NK-92 treated with Interleukin-12 subunit alpha and Interleukin-12 subunit beta, amount 100 ng/mL, for 24 hours (cell line): ENCODE measurements around the gene CST8.
"Not testable (repeated sequence)": the region's sequence is repeated elsewhere in the genome, so short reads cannot be mapped to it uniquely, and the experiment has no call there.

Source experiments
- DNase-seq: peaks from one replicate; lab custom pipeline; 2025; lab: John Stamatoyannopoulos, UW

CST8 gene, protein sequence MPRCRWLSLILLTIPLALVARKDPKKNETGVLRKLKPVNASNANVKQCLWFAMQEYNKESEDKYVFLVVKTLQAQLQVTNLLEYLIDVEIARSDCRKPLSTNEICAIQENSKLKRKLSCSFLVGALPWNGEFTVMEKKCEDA

GRCh38 chr20:23490817-23491216, at the start of gene CST8:
TSS of gene CST8 (plus strand) at chr20:23491117. CDS start at chr20:23491668, 551 bp downstream.
- DNase-seq: no peak

- DNase-seq: peak; percentile 43
Measured at GRCh38 chr20:23441850-23442313, 49.0 kb upstream of the CST8 start.

- DNase-seq: no peak
Measured at GRCh38 chr20:23442436-23442835, 48.5 kb upstream of the CST8 start.

GRCh38 chr20:23444859-23445258, 46.1 kb upstream of the CST8 start:
- no peak for DNase-seq

- DNase-seq: no peak
Measured at GRCh38 chr20:23445596-23446217, 45.2 kb upstream of the CST8 start.

GRCh38 chr20:23446505-23446904, 44.4 kb upstream of the CST8 start:
- DNase-seq: no peak

GRCh38 chr20:23448167-23448566, 42.8 kb upstream of the CST8 start:
- DNase-seq: no peak

DNA sequence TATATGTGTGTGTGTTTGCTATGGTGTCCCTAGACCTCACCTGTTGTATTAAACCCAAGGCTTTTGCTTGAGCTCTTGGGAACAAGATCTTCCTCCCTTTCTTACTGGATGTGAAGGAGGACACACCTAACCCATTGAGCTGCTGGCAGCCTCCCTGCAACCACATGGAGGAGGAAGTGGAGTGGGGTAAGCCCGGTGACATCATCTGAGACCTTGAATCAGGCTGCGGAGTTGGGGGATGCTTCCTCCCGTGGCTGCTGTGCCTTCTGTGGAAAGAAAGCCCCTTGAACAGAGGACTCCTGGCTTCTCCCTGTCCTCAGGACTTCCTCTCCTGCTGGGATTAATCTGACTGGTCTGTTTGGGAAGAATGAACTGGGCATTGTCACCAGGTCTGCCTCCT, 41.5 kb upstream of the CST8 start:
- no peak for DNase-seq

GRCh38 chr20:23450877-23451276, 40.0 kb upstream of the CST8 start:
- DNase-seq: no peak

DNA sequence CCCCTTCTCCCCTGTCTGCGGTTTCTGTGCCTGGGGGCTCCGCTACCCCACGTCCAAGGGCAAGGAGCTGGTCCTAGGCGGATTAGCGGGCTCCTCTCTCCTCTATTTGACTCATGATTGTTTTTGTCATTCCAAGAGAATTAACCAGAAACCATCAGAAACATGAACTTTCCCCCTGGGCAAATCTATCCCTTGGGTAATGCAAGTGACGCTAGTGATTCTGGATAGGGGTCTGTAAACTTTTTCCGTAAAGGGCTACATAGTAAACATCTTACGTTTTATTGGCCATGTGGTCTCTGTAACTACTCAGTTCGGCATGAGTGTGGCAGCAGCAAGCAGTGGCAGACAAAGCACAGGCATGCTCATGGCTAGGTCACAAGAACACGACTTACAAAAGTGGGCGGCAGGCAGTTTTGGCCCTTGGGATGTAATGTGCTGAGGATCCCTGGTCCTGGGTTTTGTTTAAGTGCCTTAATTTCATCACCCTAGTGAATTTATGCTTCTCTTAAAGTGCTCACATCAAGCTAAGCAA, 38.9 kb upstream of the CST8 start:
- no peak for DNase-seq

GRCh38 chr20:23452776-23453175, 38.1 kb upstream of the CST8 start, which contains the start of gene CST11:
TSS of gene CST11 (minus strand) at chr20:23452876. CDS start at chr20:23452811, 65 bp downstream.
- DNase-seq: no peak

DNA sequence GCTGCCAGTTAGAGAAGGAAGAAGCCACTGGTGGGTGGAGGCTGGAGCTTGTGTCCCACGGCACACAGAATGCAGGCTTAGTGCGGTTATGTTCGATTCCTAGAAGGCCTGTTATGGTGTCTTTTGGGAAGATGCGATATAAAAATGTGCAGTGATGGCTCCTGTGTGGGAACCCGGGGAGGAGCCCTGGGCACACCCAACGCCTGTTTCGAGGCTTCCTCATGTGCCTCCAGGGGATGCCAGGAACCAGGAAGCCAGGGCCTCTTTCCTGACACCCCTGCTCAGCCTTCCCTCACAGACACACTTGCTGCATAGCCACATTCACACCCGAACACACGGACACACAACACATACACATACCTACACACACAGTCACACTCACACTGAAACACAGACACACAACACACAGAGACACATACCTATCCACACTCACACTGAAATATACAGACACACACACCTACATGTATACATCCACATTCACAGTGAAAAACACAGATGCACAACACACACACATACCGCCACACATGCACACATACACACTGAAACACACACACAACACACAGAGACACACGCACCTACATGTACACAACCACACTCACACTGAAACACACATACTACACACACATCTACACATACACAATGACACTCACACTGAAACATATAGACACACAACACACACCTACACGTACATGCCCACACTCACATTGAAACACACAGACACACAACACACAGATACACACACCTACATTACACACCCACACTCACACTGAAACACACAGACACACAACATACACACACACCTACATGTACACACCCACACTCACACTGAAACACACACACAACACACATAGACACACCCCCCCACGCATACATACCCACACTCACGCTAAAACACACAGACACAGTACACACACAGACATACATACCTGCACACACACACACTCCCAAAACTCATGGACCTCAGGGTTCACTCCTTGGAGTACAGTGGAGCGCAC, 37.1 kb upstream of the CST8 start:
- no peak for DNase-seq

GRCh38 chr20:23454816-23455215, 36.1 kb upstream of the CST8 start:
- DNase-seq: no peak

- DNase-seq: peak; percentile 43
Measured at GRCh38 chr20:23455639-23456038, 35.3 kb upstream of the CST8 start.

GRCh38 chr20:23456409-23456808, 34.5 kb upstream of the CST8 start:
- DNase-seq: peak; percentile 48

DNA sequence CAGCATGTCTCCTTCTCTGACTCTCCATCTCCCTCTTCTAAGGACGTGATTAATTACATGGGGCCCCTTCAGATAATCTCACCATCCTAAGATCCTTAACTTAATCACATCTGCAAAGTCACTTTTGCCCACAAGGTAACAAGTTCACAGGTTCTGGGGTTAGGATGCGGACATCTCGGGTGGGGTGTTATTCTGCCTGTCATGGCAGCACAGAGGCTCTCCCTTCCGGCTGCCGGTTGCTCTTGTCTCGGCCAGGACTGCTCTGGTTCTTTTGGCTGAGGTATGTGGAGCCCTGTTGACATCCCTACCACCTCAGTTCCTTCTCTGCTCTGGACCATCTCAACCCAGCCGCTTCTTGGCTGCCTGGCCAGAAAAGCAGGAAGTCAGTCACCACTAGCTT, 34.0 kb upstream of the CST8 start:
- DNase-seq: no peak

GRCh38 chr20:23459461-23460150, 31.3 kb upstream of the CST8 start:
- peak; percentile 16 for DNase-seq

DNA sequence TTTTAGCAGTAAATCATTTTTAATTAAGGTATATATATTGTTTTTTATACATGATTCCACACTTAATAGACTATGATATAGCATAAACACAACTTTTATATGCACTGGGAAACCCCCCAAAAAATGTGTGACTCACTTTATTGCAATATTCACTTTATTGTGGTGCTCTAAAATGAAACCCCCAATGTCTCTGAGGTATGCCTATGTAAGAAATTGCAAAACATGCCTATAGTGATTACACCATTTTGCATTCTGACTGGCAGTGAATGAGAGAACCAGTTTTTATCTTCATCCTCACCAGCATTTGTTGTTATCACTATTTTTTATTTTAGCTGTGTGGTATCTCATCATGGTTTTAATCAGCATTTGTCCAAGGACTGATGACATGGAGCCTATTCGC, 29.7 kb upstream of the CST8 start:
- DNase-seq: no peak

- DNase-seq: not testable (repeated sequence)
Measured at GRCh38 chr20:23466961-23467360, 24.0 kb upstream of the CST8 start.

DNA sequence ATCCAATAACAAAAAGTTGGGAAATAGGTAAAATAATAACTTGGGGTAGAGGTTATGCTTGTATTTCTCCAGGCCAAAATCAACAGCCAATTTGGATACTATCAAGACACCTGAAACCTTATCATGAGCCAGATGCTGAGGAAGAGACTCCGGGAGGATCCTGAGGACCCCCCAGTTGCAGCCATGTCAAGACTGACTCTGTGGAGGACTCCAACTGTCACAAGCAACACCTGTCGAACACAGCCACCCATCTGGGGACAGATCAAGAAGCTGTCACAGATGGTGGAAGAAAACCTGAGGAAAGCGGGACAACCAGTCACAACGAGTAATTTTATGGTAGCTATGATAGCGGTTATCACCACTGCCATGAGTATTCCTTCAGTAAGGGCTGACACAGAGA, 18.6 kb upstream of the CST8 start:
- not testable (repeated sequence) for DNase-seq

DNA sequence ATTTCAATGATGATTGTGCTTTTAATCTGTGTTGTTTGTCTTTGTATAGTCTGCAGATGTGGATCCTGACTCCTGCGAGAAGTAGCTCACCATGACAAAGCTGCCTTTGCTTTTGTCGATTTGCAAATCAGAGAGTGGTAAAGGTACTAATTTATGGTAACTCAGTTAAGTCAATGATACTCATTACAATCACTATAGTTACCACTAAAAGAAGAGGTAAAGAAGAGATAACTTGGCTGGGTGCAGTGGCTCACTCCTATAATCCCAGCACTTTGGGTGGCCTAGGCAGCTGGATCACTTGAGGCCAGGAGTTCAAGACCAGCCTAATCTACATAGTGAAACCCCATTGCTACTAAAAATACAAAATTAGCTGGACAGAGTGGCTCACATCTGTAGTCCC, 17.6 kb upstream of the CST8 start:
- not testable (repeated sequence) for DNase-seq

- no peak for DNase-seq
Measured at GRCh38 chr20:23475395-23475794, 15.5 kb upstream of the CST8 start.
